ENCODE measurements around the gene RIPOR2.

Gene RIPOR2

GRCh38 chr6:24968783-24969182 is 33.0 kb upstream of the RIPOR2 start:
- no peak overlapping the region for H3K9ac ChIP-seq (ENCODE audit: low read depth, low read length)
- no peaks in the 10 kb centered on the region for H3K9me3 ChIP-seq (replicated peaks; ENCODE audit: low read length)
- no peaks in the 10 kb centered on the region for H3K4me1 ChIP-seq (ENCODE audit: control insufficient read depth, insufficient read depth, low read length)
- H3K4me2 ChIP-seq (ENCODE audit: low read length), result no peak overlapping the region
- no peak overlapping the region for H3K4me3 ChIP-seq (ENCODE audit: low read length)
- H3K36me3 ChIP-seq (ENCODE audit: insufficient read depth, low read length), result no peaks in the 10 kb centered on the region
- H3K27me3 ChIP-seq (ENCODE audit: control insufficient read depth, insufficient read depth, low read length), result peaks cover 6% of the 10 kb centered on the region

GRCh38 chr6:24967211-24967610 is 31.5 kb upstream of the RIPOR2 start:
- Histone ChIP-seq H3K4me2 (ENCODE audit: low read length) (no peak overlapping the region), H3K36me3 (ENCODE audit: insufficient read depth, low read length) (no peaks in the 10 kb centered on the region), H3K4me3 (ENCODE audit: low read length) (no peak overlapping the region), H3K27me3 (ENCODE audit: control insufficient read depth, insufficient read depth, low read length) (peaks cover 6% of the 10 kb centered on the region), H3K4me1 (ENCODE audit: control insufficient read depth, insufficient read depth, low read length) (no peaks in the 10 kb centered on the region), H3K9me3 (replicated peaks; ENCODE audit: low read length) (no peaks in the 10 kb centered on the region), H3K9ac (ENCODE audit: low read depth, low read length) (no peak overlapping the region)

DNA sequence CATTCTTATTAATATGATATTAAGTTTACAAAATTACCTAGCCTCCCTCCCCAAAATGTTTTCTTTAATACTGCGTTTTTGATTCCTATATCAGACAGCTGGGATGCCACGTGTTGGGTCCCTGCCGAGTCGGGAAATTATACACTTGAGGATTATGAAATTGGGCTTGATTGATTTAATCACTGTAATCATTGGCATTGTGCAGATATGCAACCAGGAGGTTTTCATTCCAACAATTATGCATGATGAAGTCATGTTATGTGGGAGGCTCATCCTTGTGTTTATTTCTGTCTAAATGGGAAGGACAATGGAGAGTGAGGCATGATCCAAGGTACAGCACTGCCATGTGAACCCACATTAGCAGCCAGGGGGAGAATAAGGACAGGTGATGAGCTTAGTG is 30.6 kb upstream of the RIPOR2 start:
- no peak overlapping the region for H3K4me2 ChIP-seq (ENCODE audit: low read length)
- no peaks in the 10 kb centered on the region for H3K9me3 ChIP-seq (replicated peaks; ENCODE audit: low read length)
- peaks cover 6% of the 10 kb centered on the region for H3K27me3 ChIP-seq (ENCODE audit: control insufficient read depth, insufficient read depth, low read length)
- H3K4me3 ChIP-seq (ENCODE audit: low read length), result no peak overlapping the region
- H3K9ac ChIP-seq (ENCODE audit: low read depth, low read length), result no peak overlapping the region
- no peaks in the 10 kb centered on the region for H3K4me1 ChIP-seq (ENCODE audit: control insufficient read depth, insufficient read depth, low read length)
- H3K36me3 ChIP-seq (ENCODE audit: insufficient read depth, low read length), result no peaks in the 10 kb centered on the region

DNA sequence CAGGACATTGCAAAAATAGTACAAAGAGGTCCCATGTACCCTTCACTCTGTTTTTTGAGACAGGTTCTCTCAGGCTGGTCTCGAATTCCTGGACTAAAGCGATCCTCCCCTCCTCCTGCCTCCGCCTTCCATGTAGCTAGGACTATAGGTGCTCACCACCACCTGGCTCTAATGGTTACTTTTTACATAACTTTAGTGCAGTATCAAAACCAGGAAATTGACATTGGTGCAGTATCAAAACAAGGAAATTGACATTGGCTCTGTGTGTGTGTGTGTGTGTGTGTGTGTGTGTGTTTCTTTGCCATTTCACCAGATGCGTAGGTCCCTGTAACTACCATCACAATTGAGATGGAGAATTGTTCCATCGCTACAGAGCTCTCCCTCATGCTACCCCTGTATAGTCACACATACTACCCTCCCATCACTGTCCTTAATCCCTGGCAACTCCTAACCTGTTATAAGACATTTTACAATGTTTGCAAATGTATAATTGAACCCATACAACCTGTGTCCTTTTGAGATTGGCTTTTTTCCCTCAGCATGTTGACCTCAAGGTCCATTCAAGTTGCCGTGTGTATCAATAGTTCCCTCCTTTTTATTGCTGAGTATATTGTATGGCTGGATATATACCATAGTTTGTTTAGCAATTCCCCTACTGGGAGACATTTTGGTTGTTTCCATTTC is 28.3 kb upstream of the RIPOR2 start:
- Histone ChIP-seq H3K9me3 (replicated peaks; ENCODE audit: low read length) (no peaks in the 10 kb centered on the region), H3K4me3 (ENCODE audit: low read length) (no peak overlapping the region), H3K36me3 (ENCODE audit: insufficient read depth, low read length) (no peaks in the 10 kb centered on the region), H3K27me3 (ENCODE audit: control insufficient read depth, insufficient read depth, low read length) (peaks cover 6% of the 10 kb centered on the region), H3K9ac (ENCODE audit: low read depth, low read length) (no peak overlapping the region), H3K4me1 (ENCODE audit: control insufficient read depth, insufficient read depth, low read length) (no peaks in the 10 kb centered on the region), H3K4me2 (ENCODE audit: low read length) (no peak overlapping the region)

DNA sequence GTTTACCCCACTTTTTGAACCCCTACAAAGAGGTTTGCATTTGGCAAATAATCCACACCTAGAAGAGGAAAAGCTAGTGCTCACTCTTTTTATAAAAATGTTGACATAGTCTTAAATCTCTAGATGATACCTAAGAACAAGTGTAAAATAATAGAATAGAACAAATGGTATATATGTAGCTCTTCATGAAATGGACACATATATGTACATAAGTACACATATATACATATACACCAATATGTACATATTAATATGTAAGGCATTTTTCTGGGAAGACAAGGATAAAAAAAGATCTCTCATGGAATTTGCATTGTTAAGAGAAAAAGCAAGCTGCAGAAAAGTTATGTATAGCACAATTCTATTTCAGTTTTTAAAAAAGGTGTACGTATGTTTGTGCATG is 27.6 kb upstream of the RIPOR2 start:
- Histone ChIP-seq H3K9ac (ENCODE audit: low read depth, low read length) (no peak overlapping the region), H3K4me1 (ENCODE audit: control insufficient read depth, insufficient read depth, low read length) (no peaks in the 10 kb centered on the region), H3K4me3 (ENCODE audit: low read length) (no peak overlapping the region), H3K4me2 (ENCODE audit: low read length) (no peak overlapping the region), H3K9me3 (replicated peaks; ENCODE audit: low read length) (no peaks in the 10 kb centered on the region), H3K36me3 (ENCODE audit: insufficient read depth, low read length) (no peaks in the 10 kb centered on the region), H3K27me3 (ENCODE audit: control insufficient read depth, insufficient read depth, low read length) (peaks cover 6% of the 10 kb centered on the region)

DNA sequence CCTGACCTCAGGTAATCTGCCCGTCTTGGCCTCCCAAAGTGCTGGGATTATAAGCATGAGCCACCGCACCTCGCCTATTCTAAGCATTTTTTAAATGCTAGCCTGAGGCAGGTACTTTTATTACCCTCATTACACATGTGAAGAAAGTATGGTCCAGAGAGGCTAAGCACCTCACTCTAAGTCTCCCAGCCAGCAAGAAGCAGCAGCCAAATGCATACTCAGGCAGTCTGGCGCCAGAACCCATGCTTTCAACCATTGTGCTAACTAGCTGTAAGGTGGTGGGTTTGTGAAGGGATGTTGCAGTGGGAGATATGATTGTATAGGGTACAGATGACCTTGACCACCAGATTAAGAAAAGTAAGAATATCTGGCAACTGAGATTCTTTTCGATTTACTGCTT is 26.1 kb upstream of the RIPOR2 start:
- Histone ChIP-seq H3K9ac (ENCODE audit: low read depth, low read length) (no peak overlapping the region), H3K4me2 (ENCODE audit: low read length) (no peak overlapping the region), H3K4me1 (ENCODE audit: control insufficient read depth, insufficient read depth, low read length) (no peaks in the 10 kb centered on the region), H3K27me3 (ENCODE audit: control insufficient read depth, insufficient read depth, low read length) (peaks cover 3% of the 10 kb centered on the region), H3K4me3 (ENCODE audit: low read length) (no peak overlapping the region), H3K9me3 (replicated peaks; ENCODE audit: low read length) (no peaks in the 10 kb centered on the region), H3K36me3 (ENCODE audit: insufficient read depth, low read length) (no peaks in the 10 kb centered on the region)

- Histone ChIP-seq H3K9ac (ENCODE audit: low read depth, low read length) (no peak overlapping the region), H3K36me3 (ENCODE audit: insufficient read depth, low read length) (no peaks in the 10 kb centered on the region), H3K27me3 (ENCODE audit: control insufficient read depth, insufficient read depth, low read length) (no peaks in the 10 kb centered on the region), H3K4me2 (ENCODE audit: low read length) (no peak overlapping the region), H3K9me3 (replicated peaks; ENCODE audit: low read length) (no peaks in the 10 kb centered on the region), H3K4me1 (ENCODE audit: control insufficient read depth, insufficient read depth, low read length) (no peaks in the 10 kb centered on the region), H3K4me3 (ENCODE audit: low read length) (no peak overlapping the region)
Measured at GRCh38 chr6:24960991-24961475, 25.3 kb upstream of the RIPOR2 start.

DNA sequence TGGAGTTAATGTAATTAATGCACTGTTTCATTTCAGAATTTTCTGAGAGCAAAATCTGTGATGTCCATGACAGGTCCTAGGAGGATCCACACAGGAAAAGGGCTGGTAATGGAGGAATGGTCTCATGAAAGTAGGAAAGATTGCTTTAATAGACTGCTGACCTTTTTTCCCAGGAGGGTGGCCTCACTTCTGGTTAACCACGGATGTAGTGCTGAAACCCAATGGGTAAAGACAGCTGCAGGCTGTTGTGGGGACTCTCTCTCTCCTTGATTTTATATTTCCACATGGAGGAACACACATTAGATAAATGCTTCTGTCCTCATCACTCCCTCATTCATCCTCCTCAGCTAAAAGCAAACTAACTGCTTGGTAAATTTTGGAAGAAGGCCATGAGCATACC is 23.6 kb upstream of the RIPOR2 start:
- no peaks in the 10 kb centered on the region for H3K4me1 ChIP-seq (ENCODE audit: control insufficient read depth, insufficient read depth, low read length)

GRCh38 chr6:24957199-24957598 is 21.4 kb upstream of the RIPOR2 start:
- peaks cover 6% of the 10 kb centered on the region for H3K27me3 ChIP-seq (ENCODE audit: control insufficient read depth, insufficient read depth, low read length)
- no peak overlapping the region for H3K9ac ChIP-seq (ENCODE audit: low read depth, low read length)
- no peak overlapping the region for H3K4me2 ChIP-seq (ENCODE audit: low read length)
- no peaks in the 10 kb centered on the region for H3K9me3 ChIP-seq (replicated peaks; ENCODE audit: low read length)
- no peaks in the 10 kb centered on the region for H3K36me3 ChIP-seq (ENCODE audit: insufficient read depth, low read length)
- no peak overlapping the region for H3K4me3 ChIP-seq (ENCODE audit: low read length)
- H3K4me1 ChIP-seq (ENCODE audit: control insufficient read depth, insufficient read depth, low read length), result no peaks in the 10 kb centered on the region

More for the DNA sequence above, 23.6 kb upstream of the RIPOR2 start:
- no peaks in the 10 kb centered on the region for H3K36me3 ChIP-seq (ENCODE audit: insufficient read depth, low read length)
- no peaks in the 10 kb centered on the region for H3K27me3 ChIP-seq (ENCODE audit: control insufficient read depth, insufficient read depth, low read length)
- H3K9me3 ChIP-seq (replicated peaks; ENCODE audit: low read length), result no peaks in the 10 kb centered on the region
- H3K4me2 ChIP-seq (ENCODE audit: low read length), result no peak overlapping the region
- no peak overlapping the region for H3K4me3 ChIP-seq (ENCODE audit: low read length)
- H3K9ac ChIP-seq (ENCODE audit: low read depth, low read length), result no peak overlapping the region

DNA sequence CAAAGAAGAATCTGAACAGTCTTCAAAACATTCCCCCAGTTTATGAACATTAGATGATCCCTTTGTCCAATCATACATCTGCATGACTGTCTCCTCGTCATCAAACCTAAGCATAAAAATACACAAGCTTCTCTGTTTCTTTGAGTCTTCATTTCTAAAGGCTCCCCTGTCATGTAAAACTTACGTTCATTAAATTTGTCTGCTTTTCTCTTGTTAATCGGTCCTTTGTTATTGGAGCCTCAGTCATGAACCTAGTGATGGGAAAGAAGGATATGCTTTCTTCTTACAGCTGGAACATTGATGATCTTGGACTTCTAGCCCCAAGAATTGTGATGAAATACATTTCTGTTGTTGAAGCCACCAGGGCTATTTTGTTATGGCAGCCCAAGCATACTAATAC is 18.0 kb upstream of the RIPOR2 start:
- Histone ChIP-seq H3K4me1 (ENCODE audit: control insufficient read depth, insufficient read depth, low read length) (no peaks in the 10 kb centered on the region), H3K9ac (ENCODE audit: low read depth, low read length) (no peak overlapping the region), H3K27me3 (ENCODE audit: control insufficient read depth, insufficient read depth, low read length) (peaks cover 6% of the 10 kb centered on the region), H3K9me3 (replicated peaks; ENCODE audit: low read length) (no peaks in the 10 kb centered on the region), H3K4me2 (ENCODE audit: low read length) (no peak overlapping the region), H3K4me3 (ENCODE audit: low read length) (no peak overlapping the region), H3K36me3 (ENCODE audit: insufficient read depth, low read length) (no peaks in the 10 kb centered on the region)

GRCh38 chr6:24951811-24952299 is 16.1 kb upstream of the RIPOR2 start:
- Histone ChIP-seq H3K27me3 (ENCODE audit: control insufficient read depth, insufficient read depth, low read length) (peaks cover 6% of the 10 kb centered on the region), H3K36me3 (ENCODE audit: insufficient read depth, low read length) (no peaks in the 10 kb centered on the region), H3K4me3 (ENCODE audit: low read length) (no peak overlapping the region), H3K4me1 (ENCODE audit: control insufficient read depth, insufficient read depth, low read length) (no peaks in the 10 kb centered on the region), H3K4me2 (ENCODE audit: low read length) (no peak overlapping the region), H3K9me3 (replicated peaks; ENCODE audit: low read length) (no peaks in the 10 kb centered on the region), H3K9ac (ENCODE audit: low read depth, low read length) (no peak overlapping the region)

Data from skeletal muscle satellite cell (primary cell).